ENCODE results near the gene ANKMY1. TPM values are rescaled to one million over a fixed set of nuclear protein-coding genes. Genes with fewer than 3 reads are reported as not detected.

Gene ANKMY1
- total and polyA plus RNA-seq, 2 of the 13 experiments (the other 11 are each of a cell fraction or from before 2014, with no cell fraction given): 11.7 to 18.8 TPM

DNA sequence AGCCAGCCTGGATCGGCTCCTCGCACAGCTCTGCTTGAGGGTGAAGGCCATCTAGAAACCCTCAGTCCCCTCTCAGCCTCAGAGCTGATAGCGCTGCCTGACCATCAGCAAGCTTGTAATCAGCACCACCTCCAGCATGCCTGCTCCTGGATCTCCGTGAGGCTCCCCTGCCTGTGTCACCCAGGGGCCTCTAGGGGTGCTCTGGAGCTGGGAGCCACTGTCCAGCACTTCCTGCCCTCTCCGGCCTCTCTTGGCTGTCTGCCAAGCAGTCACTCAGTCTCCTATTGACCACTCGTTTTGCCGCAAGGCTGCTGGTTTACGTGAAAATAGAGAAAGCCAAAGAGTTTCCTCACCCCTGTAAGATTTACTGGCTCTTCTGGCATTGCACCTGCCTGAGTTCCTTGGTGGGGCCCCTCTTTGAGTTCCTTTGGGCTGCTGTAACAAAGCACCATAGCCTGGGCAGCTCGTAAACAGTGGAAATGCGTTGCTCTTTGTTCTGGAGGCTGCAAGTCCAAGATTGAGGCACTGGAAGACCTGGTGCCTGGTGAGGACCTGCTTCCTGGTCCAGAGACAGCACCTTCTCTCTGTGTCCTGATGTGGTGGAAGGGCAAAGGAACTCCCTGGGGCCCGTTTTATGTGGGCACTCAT, 46.6 kb upstream of the ANKMY1 start (continued):
- TF ChIP-seq, protein P1, sequence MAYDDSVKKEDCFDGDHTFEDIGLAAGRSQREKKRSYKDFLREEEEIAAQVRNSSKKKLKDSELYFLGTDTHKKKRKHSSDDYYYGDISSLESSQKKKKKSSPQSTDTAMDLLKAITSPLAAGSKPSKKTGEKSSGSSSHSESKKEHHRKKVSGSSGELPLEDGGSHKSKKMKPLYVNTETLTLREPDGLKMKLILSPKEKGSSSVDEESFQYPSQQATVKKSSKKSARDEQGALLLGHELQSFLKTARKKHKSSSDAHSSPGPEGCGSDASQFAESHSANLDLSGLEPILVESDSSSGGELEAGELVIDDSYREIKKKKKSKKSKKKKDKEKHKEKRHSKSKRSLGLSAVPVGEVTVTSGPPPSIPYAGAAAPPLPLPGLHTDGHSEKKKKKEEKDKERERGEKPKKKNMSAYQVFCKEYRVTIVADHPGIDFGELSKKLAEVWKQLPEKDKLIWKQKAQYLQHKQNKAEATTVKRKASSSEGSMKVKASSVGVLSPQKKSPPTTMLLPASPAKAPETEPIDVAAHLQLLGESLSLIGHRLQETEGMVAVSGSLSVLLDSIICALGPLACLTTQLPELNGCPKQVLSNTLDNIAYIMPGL (CRISPR knock-in tag; IDR thresholded peaks at IDR 0.05; ENCODE audit: borderline replicate concordance in 1 of 2, low read depth in 1 of 2): peak; percentile 81 to 88
- TF ChIP-seq, protein P2, sequence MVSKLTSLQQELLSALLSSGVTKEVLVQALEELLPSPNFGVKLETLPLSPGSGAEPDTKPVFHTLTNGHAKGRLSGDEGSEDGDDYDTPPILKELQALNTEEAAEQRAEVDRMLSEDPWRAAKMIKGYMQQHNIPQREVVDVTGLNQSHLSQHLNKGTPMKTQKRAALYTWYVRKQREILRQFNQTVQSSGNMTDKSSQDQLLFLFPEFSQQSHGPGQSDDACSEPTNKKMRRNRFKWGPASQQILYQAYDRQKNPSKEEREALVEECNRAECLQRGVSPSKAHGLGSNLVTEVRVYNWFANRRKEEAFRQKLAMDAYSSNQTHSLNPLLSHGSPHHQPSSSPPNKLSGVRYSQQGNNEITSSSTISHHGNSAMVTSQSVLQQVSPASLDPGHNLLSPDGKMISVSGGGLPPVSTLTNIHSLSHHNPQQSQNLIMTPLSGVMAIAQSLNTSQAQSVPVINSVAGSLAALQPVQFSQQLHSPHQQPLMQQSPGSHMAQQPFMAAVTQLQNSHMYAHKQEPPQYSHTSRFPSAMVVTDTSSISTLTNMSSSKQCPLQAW (CRISPR knock-in tag; IDR thresholded peaks at IDR 0.05): peak; percentile 88
- TF ChIP-seq ZNF724P (CRISPR knock-in tag; IDR thresholded peaks at IDR 0.05; ENCODE audit: borderline replicate concordance) (peak; percentile 94; the same call in 1 of the 2 replicates), REXO4 (CRISPR knock-in tag; IDR thresholded peaks at IDR 0.05; ENCODE audit: borderline replicate concordance) (no peak), SCMH1 (CRISPR knock-in tag; IDR thresholded peaks at IDR 0.05; ENCODE audit: borderline replicate concordance) (no peak), U2AF1 (optimal IDR thresholded peaks at IDR 0.05; ENCODE audit: low read depth, low read length) (peak; percentile 51), ZNF564 (CRISPR knock-in tag; IDR thresholded peaks at IDR 0.05) (0 out of 2 replicates have a peak, but pooled peaks have one; percentile 47), ZNF773 (CRISPR knock-in tag; IDR thresholded peaks at IDR 0.05; ENCODE audit: borderline replicate concordance) (no peak), HNF4A (CRISPR knock-in tag; IDR thresholded peaks at IDR 0.05) (peak; percentile 66), POLR2G (IDR thresholded peaks at IDR 0.05; ENCODE audit: low read depth, low read length) (peak; percentile 36; the same call in 1 of the 2 replicates), ZBTB8A (CRISPR knock-in tag; IDR thresholded peaks at IDR 0.05; ENCODE audit: borderline replicate concordance, low read depth) (no peak), ZNF883 (CRISPR knock-in tag; IDR thresholded peaks at IDR 0.05; ENCODE audit: not compliant biosample characterization) (peak; percentile 25), FOXC1 (CRISPR knock-in tag; IDR thresholded peaks at IDR 0.05; ENCODE audit: borderline replicate concordance) (peak; percentile 7), KDM5A (IDR thresholded peaks at IDR 0.05; ENCODE audit: borderline replicate concordance, low read length) (peak; percentile 47; the same call in 1 of the 2 replicates), MAFG (CRISPR knock-in tag; IDR thresholded peaks at IDR 0.05) (no peak), ZBTB20 (CRISPR knock-in tag; IDR thresholded peaks at IDR 0.05; ENCODE audit: borderline replicate concordance, low read depth) (no peak; the same call in 1 of the 2 replicates), ZNF839 (CRISPR knock-in tag; IDR thresholded peaks at IDR 0.05; ENCODE audit: borderline replicate concordance) (no peak), ZSCAN25 (CRISPR knock-in tag; IDR thresholded peaks at IDR 0.05) (peak; percentile 95), ZNF136 (CRISPR knock-in tag; IDR thresholded peaks at IDR 0.05; ENCODE audit: low read depth) (peak; percentile 86)
- TF ChIP-seq, protein P3, sequence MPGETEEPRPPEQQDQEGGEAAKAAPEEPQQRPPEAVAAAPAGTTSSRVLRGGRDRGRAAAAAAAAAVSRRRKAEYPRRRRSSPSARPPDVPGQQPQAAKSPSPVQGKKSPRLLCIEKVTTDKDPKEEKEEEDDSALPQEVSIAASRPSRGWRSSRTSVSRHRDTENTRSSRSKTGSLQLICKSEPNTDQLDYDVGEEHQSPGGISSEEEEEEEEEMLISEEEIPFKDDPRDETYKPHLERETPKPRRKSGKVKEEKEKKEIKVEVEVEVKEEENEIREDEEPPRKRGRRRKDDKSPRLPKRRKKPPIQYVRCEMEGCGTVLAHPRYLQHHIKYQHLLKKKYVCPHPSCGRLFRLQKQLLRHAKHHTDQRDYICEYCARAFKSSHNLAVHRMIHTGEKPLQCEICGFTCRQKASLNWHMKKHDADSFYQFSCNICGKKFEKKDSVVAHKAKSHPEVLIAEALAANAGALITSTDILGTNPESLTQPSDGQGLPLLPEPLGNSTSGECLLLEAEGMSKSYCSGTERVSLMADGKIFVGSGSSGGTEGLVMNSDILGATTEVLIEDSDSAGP (CRISPR knock-in tag; IDR thresholded peaks at IDR 0.05; ENCODE audit: borderline replicate concordance): no peak; the same call in 1 of the 2 replicates

All from HepG2 (cell line).